DOHH2 (cell line): ENCODE results near the gene TMEM131.

Experiments used
- H3F3A ChIP-seq: fragments of 200-600 bp; sonication (generic), shearing (Covaris generic); 2 replicates; pipeline ENCODE4 v1.6.0; 2016; ENCODE audit warnings: antibody characterized with exemption, mild to moderate bottlenecking; ENCODE audit not compliant: control insufficient read depth, insufficient read depth
- H3K27ac ChIP-seq: fragments of 200-600 bp; sonication (generic); 2 replicates; pipeline ENCODE4 v1.5.1; 2014; ENCODE audit warnings: low read depth, mild to moderate bottlenecking, low read length, moderate library complexity
- H3K27me3 ChIP-seq: fragments of 200-600 bp; sonication (generic); 2 replicates; pipeline ENCODE4 v1.6.1; 2014; ENCODE audit warnings: mild to moderate bottlenecking, low read length, mixed read lengths; ENCODE audit not compliant: control insufficient read depth
- H3K36me3 ChIP-seq: fragments of 200-600 bp; sonication (generic); 2 replicates; pipeline ENCODE4 v1.6.1; 2014; ENCODE audit warnings: mild to moderate bottlenecking, low read length, moderate library complexity, mixed read lengths; ENCODE audit not compliant: control insufficient read depth
- H3K4me1 ChIP-seq: fragments of 200-600 bp; sonication (generic); 2 replicates; pipeline ENCODE4 v1.6.1; 2014; ENCODE audit warnings: mild to moderate bottlenecking, low read length, mixed read lengths; ENCODE audit not compliant: control insufficient read depth
- H3K4me2 ChIP-seq: fragments of 200-600 bp; sonication (generic); 2 replicates; pipeline ENCODE4 v1.6.0; 2014; ENCODE audit warnings: mild to moderate bottlenecking, low read length, moderate library complexity
- H3K4me3 ChIP-seq: fragments of 200-600 bp; sonication (generic); 2 replicates; pipeline ENCODE4 v1.5.1; 2014; ENCODE audit warnings: mild to moderate bottlenecking, low read length, mixed read lengths
- H3K79me2 ChIP-seq: fragments of 200-600 bp; sonication (generic); 2 replicates; pipeline ENCODE4 v1.6.1; 2014; ENCODE audit warnings: mild to moderate bottlenecking, low read length, mixed read lengths; ENCODE audit not compliant: control insufficient read depth
- H3K9me2 ChIP-seq: fragments of 200-600 bp; sonication (generic); replicated peaks from 2 replicates; pipeline ENCODE4 v1.6.1; 2014; ENCODE audit warnings: mild to moderate bottlenecking, low read length, mixed read lengths; ENCODE audit not compliant: control insufficient read depth
- H3K9me3 ChIP-seq: fragments of 200-600 bp; sonication (generic); 2 replicates; pipeline ENCODE4 v1.6.1; 2014; ENCODE audit warnings: antibody characterized with exemption, low read length, mixed read lengths; ENCODE audit not compliant: control insufficient read depth, insufficient read depth
- H4K20me1 ChIP-seq: fragments of 200-600 bp; sonication (generic); 2 replicates; pipeline ENCODE4 v1.6.0; 2014; ENCODE audit warnings: low read depth, mild to moderate bottlenecking, antibody characterized with exemption, low read length, moderate library complexity; ENCODE audit not compliant: control insufficient read depth, insufficient read depth
- CTCF ChIP-seq: fragments of 200-600 bp; sonication (generic); IDR thresholded peaks from one replicate; pipeline ENCODE4 v1.5.1; 2014; ENCODE audit warnings: antibody characterized with exemption, mild to moderate bottlenecking, low read depth, low read length; ENCODE audit not compliant: poor library complexity, severe bottlenecking
- EZH2phosphoT487 ChIP-seq: fragments of 200-600 bp; sonication (generic); IDR thresholded peaks from 2 replicates; pipeline ENCODE4 v1.6.1; 2017; ENCODE audit warnings: borderline replicate concordance, mild to moderate bottlenecking, antibody characterized with exemption, low read length, moderate library complexity, mixed read lengths

TMEM131 gene

GRCh38 chr2:97731274-97732020, 264.3 kb downstream of the TMEM131 start:
- TF ChIP-seq CTCF (no peak), EZH2phosphoT487 (no peak)
- H3K4me1 ChIP-seq: no peaks in the 10 kb centered on the region
- no peaks in the 10 kb centered on the region for H3K36me3 ChIP-seq
- H3F3A ChIP-seq: no peaks in the 10 kb centered on the region
- H3K4me3 ChIP-seq: no peak overlapping the region
- no peaks in the 10 kb centered on the region for H3K9me3 ChIP-seq
- no peak overlapping the region for H3K27ac ChIP-seq
- H4K20me1 ChIP-seq: no peaks in the 10 kb centered on the region
- no peaks in the 10 kb centered on the region for H3K27me3 ChIP-seq
- no peak overlapping the region for H3K4me2 ChIP-seq
- no peaks in the 10 kb centered on the region for H3K79me2 ChIP-seq
- no peaks in the 10 kb centered on the region for H3K9me2 ChIP-seq

DNA sequence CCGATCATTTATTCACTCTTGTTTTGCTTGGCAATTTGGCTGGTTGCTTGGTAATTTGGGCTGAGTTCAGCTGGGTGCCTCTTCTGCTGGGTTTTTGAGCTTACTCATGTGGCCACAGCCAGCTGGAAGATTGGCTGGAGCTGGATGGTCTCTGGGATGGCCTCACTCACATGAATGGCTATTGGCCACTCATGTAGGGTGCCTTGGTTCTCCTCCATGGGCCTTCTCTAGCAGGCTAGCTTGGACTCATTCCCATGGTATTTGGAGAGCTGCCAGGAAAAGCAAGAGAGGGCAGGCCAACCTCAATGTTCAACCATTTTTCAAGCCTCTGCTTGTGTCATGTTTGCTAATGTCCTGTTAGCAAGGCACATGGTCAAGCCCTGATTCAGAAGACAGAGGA, 265.5 kb downstream of the TMEM131 start:
- no peak for TF ChIP-seq EZH2phosphoT487
- no peak for TF ChIP-seq CTCF
- no peaks in the 10 kb centered on the region for H4K20me1 ChIP-seq
- H3K27ac ChIP-seq: no peak overlapping the region
- H3K9me2 ChIP-seq: no peaks in the 10 kb centered on the region
- H3F3A ChIP-seq: no peaks in the 10 kb centered on the region
- H3K36me3 ChIP-seq: no peaks in the 10 kb centered on the region
- no peaks in the 10 kb centered on the region for H3K4me1 ChIP-seq
- no peak overlapping the region for H3K4me2 ChIP-seq
- no peaks in the 10 kb centered on the region for H3K27me3 ChIP-seq
- no peaks in the 10 kb centered on the region for H3K79me2 ChIP-seq
- H3K9me3 ChIP-seq: no peaks in the 10 kb centered on the region
- H3K4me3 ChIP-seq: no peak overlapping the region

GRCh38 chr2:97728091-97728731, 267.5 kb downstream of the TMEM131 start:
- H3K36me3 ChIP-seq: no peaks in the 10 kb centered on the region
- H4K20me1 ChIP-seq: no peaks in the 10 kb centered on the region
- H3K4me3 ChIP-seq: no peak overlapping the region

More at GRCh38 chr2:97728091-97728731, 267.5 kb downstream of the TMEM131 start:
- Histone ChIP-seq H3K79me2 (no peaks in the 10 kb centered on the region), H3K4me2 (no peak overlapping the region), H3K9me3 (no peaks in the 10 kb centered on the region), H3K9me2 (no peaks in the 10 kb centered on the region), H3K4me1 (no peaks in the 10 kb centered on the region), H3K27me3 (no peaks in the 10 kb centered on the region), H3K27ac (no peak overlapping the region), H3F3A (no peaks in the 10 kb centered on the region)
- TF ChIP-seq CTCF (no peak), EZH2phosphoT487 (no peak)
